ENCODE results near the gene PDE7B.

Gene PDE7B

DNA sequence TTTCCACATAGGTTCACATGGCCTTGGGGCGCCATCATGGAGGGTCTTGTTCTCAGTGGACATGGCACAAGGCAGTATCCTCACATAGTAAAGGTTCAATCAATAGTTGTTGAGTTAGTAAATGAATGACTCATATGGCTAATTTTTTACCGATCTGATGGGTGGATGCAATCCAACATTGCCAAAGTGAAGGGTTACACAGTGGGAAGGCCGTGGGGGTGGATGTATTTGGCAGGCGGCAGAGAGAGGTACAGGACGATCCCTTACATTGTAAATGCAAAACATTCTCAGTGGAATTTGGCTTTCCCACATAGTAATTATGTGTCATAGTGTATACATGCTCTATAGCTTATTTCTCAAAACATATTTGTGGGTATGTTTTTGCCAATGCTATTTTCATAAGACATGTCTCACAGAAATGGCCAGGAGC lies 21.0 kb upstream of the PDE7B start:
- ATAC-seq (replicated peaks) (no peak), DNase-seq (no peak)
- Mint-ChIP-seq H3K9me3 (no peaks in the 10 kb centered on the region), H3K27ac (no peak overlapping the region), H3K4me1 (no peaks in the 10 kb centered on the region), H3K36me3 (no peaks in the 10 kb centered on the region), H3K4me3 (no peak overlapping the region), H3K27me3 (peaks cover 5 to 11% of the 10 kb centered on the region in 2 donors)

GRCh38 chr6:135831016-135831415 lies 20.5 kb upstream of the PDE7B start:
- Mint-ChIP-seq H3K4me3 (no peak overlapping the region), H3K36me3 (no peaks in the 10 kb centered on the region), H3K9me3 (no peaks in the 10 kb centered on the region), H3K4me1 (no peaks in the 10 kb centered on the region), H3K27ac (no peak overlapping the region), H3K27me3 (peaks cover 5 to 11% of the 10 kb centered on the region in 2 donors)
- DNase-seq (no peak), ATAC-seq (replicated peaks) (no peak)

DNA sequence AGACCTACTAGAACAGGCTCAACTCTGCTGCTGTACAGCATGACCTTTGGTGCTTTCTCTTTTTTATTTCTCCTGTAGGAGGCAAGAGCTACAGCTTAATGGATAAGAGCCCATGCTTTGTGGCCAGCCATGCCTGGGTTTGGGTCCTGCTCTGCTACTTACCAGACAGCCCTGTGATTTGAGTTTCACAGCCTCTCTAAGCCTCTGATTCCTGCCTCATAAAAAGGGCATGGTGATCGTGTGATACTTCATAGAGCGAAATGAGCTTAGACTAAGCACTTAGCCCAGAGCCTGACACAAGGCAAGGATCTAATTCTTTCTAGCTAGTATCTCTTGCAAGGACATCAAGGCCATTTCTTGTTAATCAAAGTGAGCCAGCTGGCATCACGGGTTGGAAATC lies 19.3 kb upstream of the PDE7B start:
- Mint-ChIP-seq H3K36me3 (no peaks in the 10 kb centered on the region), H3K27me3 (peaks cover 5 to 11% of the 10 kb centered on the region in 2 donors), H3K9me3 (no peaks in the 10 kb centered on the region), H3K27ac (no peak overlapping the region), H3K4me3 (no peak overlapping the region), H3K4me1 (no peaks in the 10 kb centered on the region)
- DNase-seq (no peak), ATAC-seq (replicated peaks) (no peak)

- no peaks in the 10 kb centered on the region for H3K9me3 Mint-ChIP-seq
- no peaks in the 10 kb centered on the region for H3K4me1 Mint-ChIP-seq
- H3K36me3 Mint-ChIP-seq = no peaks in the 10 kb centered on the region
- DNase-seq (no peak), ATAC-seq (replicated peaks) (no peak)
- H3K27ac Mint-ChIP-seq = no peak overlapping the region
- H3K27me3 Mint-ChIP-seq = peaks cover 5 to 11% of the 10 kb centered on the region in 2 donors
- H3K4me3 Mint-ChIP-seq = no peak overlapping the region
These were observed 17.7 kb upstream of the PDE7B start for GRCh38 chr6:135833771-135834170.

- ATAC-seq (replicated peaks) = no peak
- H3K9me3 Mint-ChIP-seq = no peaks in the 10 kb centered on the region
- H3K4me1 Mint-ChIP-seq = no peaks in the 10 kb centered on the region
- no peak overlapping the region for H3K4me3 Mint-ChIP-seq
- no peak overlapping the region for H3K27ac Mint-ChIP-seq
- H3K27me3 Mint-ChIP-seq = peaks cover 5 to 21% of the 10 kb centered on the region in 2 donors
- no peaks in the 10 kb centered on the region for H3K36me3 Mint-ChIP-seq
- DNase-seq = no peak
These were observed 13.6 kb upstream of the PDE7B start for GRCh38 chr6:135837735-135838449.

DNA sequence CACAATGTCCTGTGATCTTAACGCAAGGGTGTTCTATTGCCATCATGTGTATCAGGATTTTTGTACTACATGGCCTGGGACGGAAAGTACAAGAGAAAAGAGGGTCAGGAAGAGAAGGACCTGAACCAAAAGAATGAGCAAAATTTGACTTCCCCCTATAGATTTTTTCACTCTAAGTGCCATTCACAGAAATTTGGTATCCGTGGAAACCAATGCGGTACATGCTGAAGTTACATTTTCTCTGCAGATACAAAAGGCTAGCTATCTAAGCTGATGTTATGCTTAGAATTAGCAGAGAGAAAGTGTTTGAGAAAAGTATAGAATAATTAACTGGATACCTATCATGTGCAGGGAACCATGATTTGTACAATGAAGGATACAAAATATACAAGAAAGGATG lies 12.4 kb upstream of the PDE7B start:
- H3K27ac Mint-ChIP-seq = no peak overlapping the region
- H3K36me3 Mint-ChIP-seq = no peaks in the 10 kb centered on the region
- H3K4me3 Mint-ChIP-seq = no peak overlapping the region
- H3K9me3 Mint-ChIP-seq = no peaks in the 10 kb centered on the region
- no peak for ATAC-seq (replicated peaks)
- DNase-seq = no peak
- no peaks in the 10 kb centered on the region for H3K4me1 Mint-ChIP-seq
- H3K27me3 Mint-ChIP-seq = peaks cover 5 to 17% of the 10 kb centered on the region in 2 donors

DNA sequence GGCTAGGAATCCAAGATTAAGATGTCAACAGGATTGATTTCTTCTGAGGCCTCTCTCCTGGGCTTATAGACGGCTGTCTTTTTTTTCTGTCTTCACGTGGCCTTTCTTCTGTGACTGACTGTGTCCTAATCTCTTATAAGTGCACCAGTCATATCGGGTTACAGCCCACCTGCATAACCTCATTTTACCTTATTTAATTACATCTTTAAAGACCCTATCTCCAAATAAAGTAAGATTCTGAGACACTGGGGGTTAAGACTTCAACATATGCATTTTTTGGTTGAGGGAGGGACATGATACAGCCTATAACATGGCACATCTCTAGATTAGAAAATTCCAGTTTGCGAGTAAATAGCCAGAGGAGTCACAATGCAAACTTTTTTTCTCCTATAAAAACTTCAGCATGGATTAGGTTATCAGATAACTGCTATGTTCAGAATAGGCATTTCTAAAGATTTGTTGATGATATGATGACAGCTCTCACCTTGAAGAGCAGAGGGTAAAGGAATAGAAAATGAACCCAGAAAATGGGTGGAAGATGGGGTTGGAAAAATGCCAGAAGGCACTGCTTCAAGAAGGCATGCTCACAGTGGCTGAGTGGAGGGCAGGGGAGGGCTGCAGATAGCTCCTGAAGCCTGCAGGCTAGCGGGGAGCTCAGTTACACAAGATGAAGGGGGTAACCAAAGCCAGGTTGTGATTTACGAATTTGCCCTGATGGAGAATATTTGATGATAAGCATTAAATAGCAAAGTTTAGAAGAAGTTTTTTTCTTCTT lies 8.7 kb upstream of the PDE7B start:
- Mint-ChIP-seq H3K4me3 (no peak overlapping the region), H3K27ac (no peak overlapping the region), H3K27me3 (peaks cover 0 to 10% of the 10 kb centered on the region in 2 donors), H3K36me3 (no peaks in the 10 kb centered on the region), H3K9me3 (no peaks in the 10 kb centered on the region), H3K4me1 (no peaks in the 10 kb centered on the region)
- DNase-seq = no peak
- no peak for ATAC-seq (replicated peaks)

- Mint-ChIP-seq H3K36me3 (peaks cover under 1 to 4% of the 10 kb centered on the region in 2 donors), H3K9me3 (no peaks in the 10 kb centered on the region), H3K27me3 (no peaks in the 10 kb centered on the region), H3K4me3 (no peak overlapping the region), H3K4me1 (peaks cover 23 to 37% of the 10 kb centered on the region in 2 donors), H3K27ac (no peak overlapping the region)
- ATAC-seq (replicated peaks) (no peak), DNase-seq (no peak)
These were observed 619 bp upstream of the PDE7B start for GRCh38 chr6:135850882-135851281.

DNA sequence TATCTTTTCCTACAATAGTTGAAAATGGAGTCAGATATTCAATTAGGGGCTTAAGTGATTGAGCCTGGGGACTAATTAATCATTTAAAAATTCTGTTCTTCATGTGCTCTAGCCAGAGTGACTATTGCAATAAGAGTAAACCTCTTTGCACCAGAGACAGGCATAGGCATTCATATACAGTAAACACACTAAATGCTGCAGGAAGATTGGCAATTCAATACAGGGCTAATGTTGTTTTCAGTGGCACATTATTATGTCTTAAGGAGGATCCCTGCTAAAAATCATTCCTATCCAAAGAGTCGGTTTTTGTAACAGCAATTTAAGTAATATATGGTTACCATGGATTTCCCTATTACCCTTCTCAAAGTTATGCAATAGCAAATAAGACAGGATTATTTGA lies 1.2 kb downstream of the PDE7B start:
- H3K36me3 Mint-ChIP-seq = peaks cover 3 to 7% of the 10 kb centered on the region in 2 donors
- H3K27ac Mint-ChIP-seq = no peak overlapping the region
- no peak for ATAC-seq (replicated peaks)
- no peaks in the 10 kb centered on the region for H3K9me3 Mint-ChIP-seq
- peaks cover 30 to 51% of the 10 kb centered on the region in 2 donors for H3K4me1 Mint-ChIP-seq
- no peak for DNase-seq
- H3K27me3 Mint-ChIP-seq = no peaks in the 10 kb centered on the region
- H3K4me3 Mint-ChIP-seq = peak overlapping the region in 1 of 2 donors; percentile 86

- no peak overlapping the region for H3K27ac Mint-ChIP-seq
- ATAC-seq (replicated peaks) (no peak), DNase-seq (no peak)
- no peaks in the 10 kb centered on the region for H3K27me3 Mint-ChIP-seq
- H3K4me1 Mint-ChIP-seq = peaks cover 30 to 51% of the 10 kb centered on the region in 2 donors
- peaks cover 3 to 7% of the 10 kb centered on the region in 2 donors for H3K36me3 Mint-ChIP-seq
- H3K9me3 Mint-ChIP-seq = no peaks in the 10 kb centered on the region
- H3K4me3 Mint-ChIP-seq = peak overlapping the region; percentile 34 to 86
These were observed 1.7 kb downstream of the PDE7B start for GRCh38 chr6:135853227-135853626.

- ATAC-seq (replicated peaks) (no peak), DNase-seq (no peak)
- Mint-ChIP-seq H3K36me3 (peaks cover 3 to 7% of the 10 kb centered on the region in 2 donors), H3K4me3 (peak overlapping the region in 1 of 2 donors; percentile 28), H3K4me1 (peaks cover 30 to 51% of the 10 kb centered on the region in 2 donors), H3K9me3 (no peaks in the 10 kb centered on the region), H3K27ac (no peak overlapping the region), H3K27me3 (no peaks in the 10 kb centered on the region)
These were observed 2.5 kb downstream of the PDE7B start for GRCh38 chr6:135853986-135854385.

- H3K36me3 Mint-ChIP-seq = peaks cover 3 to 7% of the 10 kb centered on the region in 2 donors
- H3K9me3 Mint-ChIP-seq = no peaks in the 10 kb centered on the region
- ATAC-seq (replicated peaks) (peak; percentile 85 to 87), DNase-seq (no peak)
- H3K4me1 Mint-ChIP-seq = peaks cover 30 to 51% of the 10 kb centered on the region in 2 donors
- no peaks in the 10 kb centered on the region for H3K27me3 Mint-ChIP-seq
- peak overlapping the region; percentile 51 for H3K27ac Mint-ChIP-seq
- H3K4me3 Mint-ChIP-seq = peak overlapping the region; percentile 39 to 75
These were observed 3.3 kb downstream of the PDE7B start for GRCh38 chr6:135854799-135855198.

- ATAC-seq (replicated peaks) = no peak
- H3K4me3 Mint-ChIP-seq = no peak overlapping the region
- no peak overlapping the region for H3K27ac Mint-ChIP-seq
- no peaks in the 10 kb centered on the region for H3K27me3 Mint-ChIP-seq
- DNase-seq = no peak
- H3K9me3 Mint-ChIP-seq = no peaks in the 10 kb centered on the region
- peaks cover 24 to 45% of the 10 kb centered on the region in 2 donors for H3K4me1 Mint-ChIP-seq
- H3K36me3 Mint-ChIP-seq = peaks cover 3 to 7% of the 10 kb centered on the region in 2 donors
These were observed 7.4 kb downstream of the PDE7B start for GRCh38 chr6:135858931-135859330.

GRCh38 chr6:135860361-135860760 lies 8.9 kb downstream of the PDE7B start:
- DNase-seq (no peak), ATAC-seq (replicated peaks) (no peak)
- Mint-ChIP-seq H3K27ac (no peak overlapping the region), H3K36me3 (peaks cover 5 to 9% of the 10 kb centered on the region in 2 donors), H3K4me3 (no peak overlapping the region), H3K27me3 (no peaks in the 10 kb centered on the region), H3K9me3 (peaks cover 3 to 5% of the 10 kb centered on the region in 2 donors), H3K4me1 (peaks cover 13 to 31% of the 10 kb centered on the region in 2 donors)

GRCh38 chr6:135861189-135861588 lies 9.7 kb downstream of the PDE7B start:
- Mint-ChIP-seq H3K36me3 (peaks cover 2 to 8% of the 10 kb centered on the region in 2 donors), H3K27ac (no peak overlapping the region), H3K9me3 (peaks cover 5% of the 10 kb centered on the region in 2 donors), H3K4me3 (no peak overlapping the region), H3K4me1 (peaks cover 5 to 23% of the 10 kb centered on the region in 2 donors), H3K27me3 (no peaks in the 10 kb centered on the region)
- no peak for DNase-seq
- ATAC-seq (replicated peaks) = peak; percentile 82 to 83

All from stimulated activated naive B cell treated with anti-CD40 and anti-IgM and Interleukin-4, amounts not matched to agents 10 μg/mL and 1 μg/mL and 100 μg/mL, for 72 hours (primary cell).